GM04504 (cell line): ENCODE data around the gene ACYP1.
"Not testable (repeated sequence)": the region's sequence is repeated elsewhere in the genome, so short reads cannot be mapped to it uniquely, and the experiment has no call there.

Experiments
- DNase-seq: peaks from one replicate; pipeline ENCODE4 v3.0.0-alpha.2; 2012; ENCODE audit warnings: low read depth

The ACYP1 gene

GRCh38 chr14:75068294-75069120, 4.7 kb upstream of the ACYP1 start:
- no peak for DNase-seq

- not testable (repeated sequence) for DNase-seq
Measured at GRCh38 chr14:75067765-75068164, 3.9 kb upstream of the ACYP1 start.

- no peak for DNase-seq
Measured at GRCh38 chr14:75067212-75067611, 3.4 kb upstream of the ACYP1 start.

- DNase-seq = no peak
Measured at GRCh38 chr14:75066691-75067090, 2.9 kb upstream of the ACYP1 start.

GRCh38 chr14:75064205-75064567, 362 bp upstream of the ACYP1 start:
- no peak for DNase-seq

- DNase-seq = no peak
Measured at GRCh38 chr14:75063013-75063412, 811 bp downstream of the ACYP1 start.

GRCh38 chr14:75060420-75060819, 3.4 kb downstream of the ACYP1 start:
- no peak for DNase-seq

- no peak for DNase-seq
Measured at GRCh38 chr14:75059642-75060041, 4.2 kb downstream of the ACYP1 start.

- no peak for DNase-seq
Measured at GRCh38 chr14:75054421-75054820, 9.4 kb downstream of the ACYP1 start.

- peak; percentile 59 for DNase-seq
Measured at GRCh38 chr14:75053396-75054291, 10.2 kb downstream of the ACYP1 start.

- no peak for DNase-seq
Measured at GRCh38 chr14:75051556-75051899, 12.3 kb downstream of the ACYP1 start.

GRCh38 chr14:75050852-75051555, 12.8 kb downstream of the ACYP1 start, which contains the start of gene MLH3:
Gene MLH3 (minus strand): TSS chr14:75051467. CDS start chr14:75049655, 1,812 bp downstream.
- no peak for DNase-seq

GRCh38 chr14:75049731-75050201, 14.1 kb downstream of the ACYP1 start:
- DNase-seq = no peak

- no peak for DNase-seq
Measured at GRCh38 chr14:75049136-75049535, 14.7 kb downstream of the ACYP1 start.

GRCh38 chr14:75048101-75048500, 15.7 kb downstream of the ACYP1 start:
- no peak for DNase-seq

- DNase-seq = no peak
Measured at GRCh38 chr14:75047506-75047905, 16.3 kb downstream of the ACYP1 start.

GRCh38 chr14:75046899-75047298, 16.9 kb downstream of the ACYP1 start:
- DNase-seq = no peak

- DNase-seq = no peak
Measured at GRCh38 chr14:75046275-75046674, 17.5 kb downstream of the ACYP1 start.

GRCh38 chr14:75044752-75045151, 19.1 kb downstream of the ACYP1 start:
- DNase-seq = no peak

GRCh38 chr14:75044322-75044721, 19.5 kb downstream of the ACYP1 start:
- DNase-seq = no peak

GRCh38 chr14:75042035-75042434, 21.8 kb downstream of the ACYP1 start:
- no peak for DNase-seq

- no peak for DNase-seq
Measured at GRCh38 chr14:75041613-75042012, 22.2 kb downstream of the ACYP1 start.
